ENCODE data around the gene ANKUB1. TPM values are rescaled to one million over a fixed set of nuclear protein-coding genes. Genes with fewer than 3 reads are reported as not detected.

The ANKUB1 gene
- total RNA-seq, 1 experiment from 2014 or later: not detected

- Mint-ChIP-seq H3K4me3 (no peak overlapping the region), H3K27ac (no peak overlapping the region)
These were observed 17.3 kb upstream of the ANKUB1 start for GRCh38 chr3:149809699-149810098.

More at GRCh38 chr3:149809699-149810098, 17.3 kb upstream of the ANKUB1 start:
- TF ChIP-seq STAT6 (CRISPR knock-in tag; conservative IDR thresholded peaks at IDR 0.05; ENCODE audit: low read depth) (no peak), MXD4 (CRISPR knock-in tag; IDR thresholded peaks at IDR 0.05; ENCODE audit: borderline replicate concordance) (no peak), KAT7 (CRISPR knock-in tag; IDR thresholded peaks at IDR 0.05; ENCODE audit: borderline replicate concordance) (no peak), SMAD4 (CRISPR knock-in tag; IDR thresholded peaks at IDR 0.05) (no peak), ZNF423 (CRISPR knock-in tag; IDR thresholded peaks at IDR 0.05) (no peak), TP53 (CRISPR knock-in tag; IDR thresholded peaks at IDR 0.05) (no peak), ZNF121 (CRISPR knock-in tag; IDR thresholded peaks at IDR 0.05) (no peak), HMGXB4 (CRISPR knock-in tag; IDR thresholded peaks at IDR 0.05) (no peak), GRHL2 (CRISPR knock-in tag; IDR thresholded peaks at IDR 0.05; ENCODE audit: insufficient replicate concordance, severe bottlenecking) (no peak), ZNF138 (CRISPR knock-in tag; conservative IDR thresholded peaks at IDR 0.05) (no peak), E2F5 (CRISPR knock-in tag; IDR thresholded peaks at IDR 0.05) (no peak), TCF7 (CRISPR knock-in tag; IDR thresholded peaks at IDR 0.05; ENCODE audit: low read depth) (no peak), JAZF1 (CRISPR knock-in tag; IDR thresholded peaks at IDR 0.05) (no peak)
- TF ChIP-seq, protein P1, sequence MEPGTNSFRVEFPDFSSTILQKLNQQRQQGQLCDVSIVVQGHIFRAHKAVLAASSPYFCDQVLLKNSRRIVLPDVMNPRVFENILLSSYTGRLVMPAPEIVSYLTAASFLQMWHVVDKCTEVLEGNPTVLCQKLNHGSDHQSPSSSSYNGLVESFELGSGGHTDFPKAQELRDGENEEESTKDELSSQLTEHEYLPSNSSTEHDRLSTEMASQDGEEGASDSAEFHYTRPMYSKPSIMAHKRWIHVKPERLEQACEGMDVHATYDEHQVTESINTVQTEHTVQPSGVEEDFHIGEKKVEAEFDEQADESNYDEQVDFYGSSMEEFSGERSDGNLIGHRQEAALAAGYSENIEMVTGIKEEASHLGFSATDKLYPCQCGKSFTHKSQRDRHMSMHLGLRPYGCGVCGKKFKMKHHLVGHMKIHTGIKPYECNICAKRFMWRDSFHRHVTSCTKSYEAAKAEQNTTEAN (CRISPR knock-in tag; IDR thresholded peaks at IDR 0.05): no peak
- TF ChIP-seq, protein P2, sequence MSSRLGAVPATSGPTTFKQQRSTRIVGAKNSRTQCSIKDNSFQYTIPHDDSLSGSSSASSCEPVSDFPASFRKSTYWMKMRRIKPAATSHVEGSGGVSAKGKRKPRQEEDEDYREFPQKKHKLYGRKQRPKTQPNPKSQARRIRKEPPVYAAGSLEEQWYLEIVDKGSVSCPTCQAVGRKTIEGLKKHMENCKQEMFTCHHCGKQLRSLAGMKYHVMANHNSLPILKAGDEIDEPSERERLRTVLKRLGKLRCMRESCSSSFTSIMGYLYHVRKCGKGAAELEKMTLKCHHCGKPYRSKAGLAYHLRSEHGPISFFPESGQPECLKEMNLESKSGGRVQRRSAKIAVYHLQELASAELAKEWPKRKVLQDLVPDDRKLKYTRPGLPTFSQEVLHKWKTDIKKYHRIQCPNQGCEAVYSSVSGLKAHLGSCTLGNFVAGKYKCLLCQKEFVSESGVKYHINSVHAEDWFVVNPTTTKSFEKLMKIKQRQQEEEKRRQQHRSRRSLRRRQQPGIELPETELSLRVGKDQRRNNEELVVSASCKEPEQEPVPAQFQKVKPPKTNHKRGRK (CRISPR knock-in tag; IDR thresholded peaks at IDR 0.05; ENCODE audit: borderline replicate concordance): no peak
- TF ChIP-seq, protein P3, sequence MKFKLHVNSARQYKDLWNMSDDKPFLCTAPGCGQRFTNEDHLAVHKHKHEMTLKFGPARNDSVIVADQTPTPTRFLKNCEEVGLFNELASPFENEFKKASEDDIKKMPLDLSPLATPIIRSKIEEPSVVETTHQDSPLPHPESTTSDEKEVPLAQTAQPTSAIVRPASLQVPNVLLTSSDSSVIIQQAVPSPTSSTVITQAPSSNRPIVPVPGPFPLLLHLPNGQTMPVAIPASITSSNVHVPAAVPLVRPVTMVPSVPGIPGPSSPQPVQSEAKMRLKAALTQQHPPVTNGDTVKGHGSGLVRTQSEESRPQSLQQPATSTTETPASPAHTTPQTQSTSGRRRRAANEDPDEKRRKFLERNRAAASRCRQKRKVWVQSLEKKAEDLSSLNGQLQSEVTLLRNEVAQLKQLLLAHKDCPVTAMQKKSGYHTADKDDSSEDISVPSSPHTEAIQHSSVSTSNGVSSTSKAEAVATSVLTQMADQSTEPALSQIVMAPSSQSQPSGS (CRISPR knock-in tag; IDR thresholded peaks at IDR 0.05; ENCODE audit: borderline replicate concordance, low read depth): no peak
- no peak for DNase-seq (ENCODE audit: low spot score)
- no peaks in the 10 kb centered on the region for H3K36me3 Mint-ChIP-seq
- no peak for ATAC-seq
- H3K4me1 Mint-ChIP-seq: peaks cover 15% of the 10 kb centered on the region
- H3K27me3 Mint-ChIP-seq (ENCODE audit: low read depth): peaks cover 4% of the 10 kb centered on the region; the same call in 1 of the 2 replicates
- ChIA-PET CTCF (interaction anchor here (0.6 to 2.8 kb wide), 4 partner anchors 37 to 76 kb away, joined by 3 to 50 read pairs (median 4); no protein-coding TSS in a partner anchor), POLR2A (no interaction called here)
- H3K9me3 Mint-ChIP-seq: no peaks in the 10 kb centered on the region

Data from WTC11 (cell line).